ENCODE data around the gene FOXP1.

DNA sequence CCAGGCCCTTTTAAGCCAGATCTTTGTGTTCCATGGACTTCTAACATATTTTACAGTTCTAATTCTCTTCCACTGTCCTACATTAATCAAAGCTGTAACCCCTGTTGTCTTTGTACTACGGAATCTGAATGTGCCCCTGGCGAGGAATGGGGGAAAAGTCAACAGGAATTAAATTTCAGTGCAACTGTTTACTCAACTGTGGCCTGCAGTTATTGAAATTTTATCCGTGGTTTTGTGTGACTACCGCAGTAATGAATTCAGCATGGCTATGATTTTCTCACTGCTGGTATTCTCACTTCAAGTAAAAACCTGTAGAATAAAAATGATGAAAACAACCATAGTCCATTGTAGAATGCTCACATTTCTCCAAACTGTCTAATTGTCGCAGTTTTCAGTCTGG is 388.0 kb downstream of the FOXP1 start:
- TF ChIP-seq, protein P1, sequence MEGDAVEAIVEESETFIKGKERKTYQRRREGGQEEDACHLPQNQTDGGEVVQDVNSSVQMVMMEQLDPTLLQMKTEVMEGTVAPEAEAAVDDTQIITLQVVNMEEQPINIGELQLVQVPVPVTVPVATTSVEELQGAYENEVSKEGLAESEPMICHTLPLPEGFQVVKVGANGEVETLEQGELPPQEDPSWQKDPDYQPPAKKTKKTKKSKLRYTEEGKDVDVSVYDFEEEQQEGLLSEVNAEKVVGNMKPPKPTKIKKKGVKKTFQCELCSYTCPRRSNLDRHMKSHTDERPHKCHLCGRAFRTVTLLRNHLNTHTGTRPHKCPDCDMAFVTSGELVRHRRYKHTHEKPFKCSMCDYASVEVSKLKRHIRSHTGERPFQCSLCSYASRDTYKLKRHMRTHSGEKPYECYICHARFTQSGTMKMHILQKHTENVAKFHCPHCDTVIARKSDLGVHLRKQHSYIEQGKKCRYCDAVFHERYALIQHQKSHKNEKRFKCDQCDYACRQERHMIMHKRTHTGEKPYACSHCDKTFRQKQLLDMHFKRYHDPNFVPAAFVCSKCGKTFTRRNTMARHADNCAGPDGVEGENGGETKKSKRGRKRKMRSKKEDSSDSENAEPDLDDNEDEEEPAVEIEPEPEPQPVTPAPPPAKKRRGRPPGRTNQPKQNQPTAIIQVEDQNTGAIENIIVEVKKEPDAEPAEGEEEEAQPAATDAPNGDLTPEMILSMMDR (IDR thresholded peaks at IDR 0.05; ENCODE audit: poor library complexity), result no peak
- no peak for TF ChIP-seq EZH2 (IDR thresholded peaks at IDR 0.05; ENCODE audit: borderline replicate concordance)
- TF ChIP-seq EZH2phosphoT487 (IDR thresholded peaks at IDR 0.05; ENCODE audit: low read depth, severe bottlenecking, unreplicated experiment), result no peak
